Mesendoderm (in vitro differentiated cells): ENCODE measurements around the gene IQCE.

Source experiments
- DNase-seq: peaks from one replicate; pipeline ENCODE4 v3.0.0; 2013
- H2AK5ac ChIP-seq: 2 replicates; pipeline ENCODE4 v1.6.1; 2013; ENCODE audit warnings: low read length, inconsistent platforms
- H2BK120ac ChIP-seq: 2 replicates; pipeline ENCODE4 v1.6.1; 2013; ENCODE audit warnings: low read depth, mild to moderate bottlenecking, low read length, moderate library complexity, mixed read lengths
- H2BK15ac ChIP-seq: replicated peaks from 2 replicates; pipeline ENCODE4 v1.6.1; 2013; ENCODE audit warnings: low read depth, mild to moderate bottlenecking, moderate library complexity
- H2BK5ac ChIP-seq: 2 replicates; pipeline ENCODE4 v1.6.1; 2013; ENCODE audit warnings: low read length, inconsistent platforms
- H3K18ac ChIP-seq: 2 replicates; pipeline ENCODE4 v1.6.1; 2013; ENCODE audit warnings: mild to moderate bottlenecking, low read length, mixed read lengths
- H3K23ac ChIP-seq: one replicate; pipeline ENCODE4 v1.6.1; 2013; ENCODE audit warnings: low read length
- H3K27ac ChIP-seq: 2 replicates; pipeline ENCODE4 v1.5.1; 2013; ENCODE audit warnings: low read depth, mild to moderate bottlenecking, inconsistent platforms, low read length, moderate library complexity
- H3K27me3 ChIP-seq: 2 replicates; pipeline ENCODE4 v1.6.1; 2013; ENCODE audit warnings: low read length, control low read depth, mild to moderate bottlenecking, inconsistent platforms; ENCODE audit not compliant: insufficient read depth, poor library complexity
- H3K36me3 ChIP-seq: 2 replicates; pipeline ENCODE4 v1.6.1; 2013; ENCODE audit warnings: low read length, inconsistent platforms; ENCODE audit not compliant: control insufficient read depth, insufficient read depth
- H3K4ac ChIP-seq: one replicate; pipeline ENCODE4 v1.6.1; 2013; ENCODE audit warnings: low read depth, mild to moderate bottlenecking, low read length, moderate library complexity
- H3K4me1 ChIP-seq: 2 replicates; pipeline ENCODE4 v1.6.1; 2013; ENCODE audit warnings: low read depth, low read length, inconsistent platforms; ENCODE audit not compliant: control insufficient read depth
- H3K4me2 ChIP-seq: 2 replicates; pipeline ENCODE4 v1.6.1; 2013; ENCODE audit warnings: low read length
- H3K4me3 ChIP-seq: 2 replicates; pipeline ENCODE4 v1.5.1; 2013; ENCODE audit warnings: mild to moderate bottlenecking, low read length
- H3K56ac ChIP-seq: one replicate; pipeline ENCODE4 v1.6.1; 2013; ENCODE audit warnings: low read length
- H3K79me1 ChIP-seq: 2 replicates; pipeline ENCODE4 v1.6.1; 2013; ENCODE audit warnings: low read length, inconsistent platforms
- H3K79me2 ChIP-seq: 2 replicates; pipeline ENCODE4 v1.6.1; 2013; ENCODE audit warnings: mild to moderate bottlenecking, low read length; ENCODE audit not compliant: control insufficient read depth, insufficient read depth
- H3K9ac ChIP-seq: 2 replicates; pipeline ENCODE4 v1.6.1; 2013; ENCODE audit warnings: low read length, inconsistent platforms
- H4K5ac ChIP-seq: one replicate; pipeline ENCODE4 v1.6.1; 2013; ENCODE audit warnings: low read length
- H4K8ac ChIP-seq: one replicate; pipeline ENCODE4 v1.6.1; 2013; ENCODE audit warnings: low read depth, mild to moderate bottlenecking, control low read depth, low read length, moderate library complexity
- WGBS: extraction: QIAGEN DNeasy Blood & Tissue Kit; methylation state at CpG from one replicate; pipeline ENCODE4 v1.1.7; 2013; ENCODE audit warnings: low lambda C conversion rate, missing lambda C conversion rate; ENCODE audit not compliant: insufficient coverage; ENCODE audit errors: extremely low coverage; 5-methylcytosine and 5-hydroxymethylcytosine counted together

IQCE gene

GRCh38 chr7:2646336-2646679 is 87.5 kb downstream of the IQCE start:
- Histone ChIP-seq H2BK120ac (no peak overlapping the region), H3K4me1 (peaks cover 15% of the 10 kb centered on the region), H3K23ac (no peak overlapping the region), H3K79me1 (peaks cover 14% of the 10 kb centered on the region), H3K36me3 (peaks cover 11% of the 10 kb centered on the region), H2AK5ac (no peak overlapping the region), H3K56ac (peak overlapping the region; percentile 54), H2BK5ac (peak overlapping the region; percentile 76), H4K5ac (no peak overlapping the region), H3K4me3 (no peak overlapping the region), H2BK15ac (no peak overlapping the region), H3K18ac (no peak overlapping the region), H3K27me3 (no peaks in the 10 kb centered on the region), H3K9ac (no peak overlapping the region), H3K4ac (no peak overlapping the region), H3K27ac (peak overlapping the region; percentile 32), H3K79me2 (peaks cover 23% of the 10 kb centered on the region), H3K4me2 (no peak overlapping the region), H4K8ac (no peak overlapping the region)
- WGBS = no CpG with 5 or more reads among the region's 10 CpGs
- DNase-seq = no peak

- H3K4me1 ChIP-seq = peaks cover 15% of the 10 kb centered on the region
- peak; percentile 72 for DNase-seq
- no peak overlapping the region for H3K4ac ChIP-seq
- peaks cover 20% of the 10 kb centered on the region for H3K79me2 ChIP-seq
- H2AK5ac ChIP-seq = no peak overlapping the region
- H3K23ac ChIP-seq = no peak overlapping the region
- H3K27me3 ChIP-seq = no peaks in the 10 kb centered on the region
- no peak overlapping the region for H2BK120ac ChIP-seq
- H3K36me3 ChIP-seq = peaks cover 14% of the 10 kb centered on the region
- H3K56ac ChIP-seq = peak overlapping the region; percentile 54
- peak overlapping the region; percentile 42 for H3K9ac ChIP-seq
- no peak overlapping the region for H4K5ac ChIP-seq
- no peak overlapping the region for H3K4me3 ChIP-seq
- H3K27ac ChIP-seq = peak overlapping the region; percentile 32
- no peak overlapping the region for H2BK5ac ChIP-seq
- H3K4me2 ChIP-seq = no peak overlapping the region
- H3K79me1 ChIP-seq = peaks cover 16% of the 10 kb centered on the region
- WGBS = no CpG with 5 or more reads among the region's 73 CpGs
- H2BK15ac ChIP-seq = no peak overlapping the region
- no peak overlapping the region for H3K18ac ChIP-seq
- H4K8ac ChIP-seq = no peak overlapping the region
Observed at GRCh38 chr7:2646680-2647571, 88.1 kb downstream of the IQCE start.

GRCh38 chr7:2647594-2648172 is 88.9 kb downstream of the IQCE start:
- H3K4ac ChIP-seq = no peak overlapping the region
- WGBS = no CpG with 5 or more reads among the region's 15 CpGs
- no peak overlapping the region for H2BK5ac ChIP-seq
- H3K4me1 ChIP-seq = peaks cover 15% of the 10 kb centered on the region
- no peak overlapping the region for H4K5ac ChIP-seq
- H3K27ac ChIP-seq = no peak overlapping the region
- H4K8ac ChIP-seq = no peak overlapping the region
- peaks cover 16% of the 10 kb centered on the region for H3K79me1 ChIP-seq
- H3K36me3 ChIP-seq = peaks cover 15% of the 10 kb centered on the region
- no peak overlapping the region for H3K9ac ChIP-seq
- H3K56ac ChIP-seq = no peak overlapping the region
- H2AK5ac ChIP-seq = no peak overlapping the region
- H3K79me2 ChIP-seq = peaks cover 17% of the 10 kb centered on the region
- H3K27me3 ChIP-seq = no peaks in the 10 kb centered on the region
- no peak overlapping the region for H3K4me3 ChIP-seq
- no peak for DNase-seq
- no peak overlapping the region for H2BK15ac ChIP-seq
- H3K4me2 ChIP-seq = no peak overlapping the region
- no peak overlapping the region for H3K23ac ChIP-seq
- H2BK120ac ChIP-seq = no peak overlapping the region
- no peak overlapping the region for H3K18ac ChIP-seq

DNA sequence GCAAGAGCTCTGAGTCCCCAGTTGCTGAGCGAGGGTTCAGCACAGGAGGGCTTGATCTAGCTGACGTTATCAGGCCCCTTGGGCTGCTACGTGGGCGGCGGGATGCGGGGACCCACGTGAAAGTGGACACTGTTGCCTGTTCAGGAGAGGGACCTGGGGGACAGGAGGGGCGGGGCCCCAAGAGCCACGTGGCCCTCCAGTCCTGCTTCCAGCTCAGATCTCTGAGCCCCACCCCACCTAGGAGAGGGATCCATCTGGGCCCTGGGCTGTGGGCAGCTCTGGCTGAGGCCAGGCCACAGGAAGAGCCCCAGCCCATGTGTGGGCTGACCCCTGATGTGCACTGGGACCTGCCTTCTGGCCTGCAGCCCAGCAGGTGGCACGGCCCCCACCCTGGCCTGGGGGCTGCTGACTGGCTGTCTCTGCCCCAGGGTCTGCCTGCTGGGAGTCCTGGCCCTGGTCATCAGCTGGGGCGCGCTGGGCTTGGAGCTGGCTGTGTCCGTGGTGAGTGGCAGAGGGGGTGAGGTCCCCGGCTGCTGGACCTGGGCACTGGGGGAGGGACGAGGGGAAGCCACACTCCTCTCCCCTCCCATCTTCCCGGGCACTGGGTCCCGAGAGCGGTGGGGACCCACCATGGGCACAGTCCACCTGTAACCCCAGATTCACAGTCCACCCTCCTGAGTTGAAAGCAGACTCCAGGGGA is 90.5 kb downstream of the IQCE start:
- peaks cover 6% of the 10 kb centered on the region for H3K79me2 ChIP-seq
- no peak overlapping the region for H2BK5ac ChIP-seq
- H3K79me1 ChIP-seq = peaks cover 9% of the 10 kb centered on the region
- H3K27ac ChIP-seq = no peak overlapping the region
- no peak overlapping the region for H3K18ac ChIP-seq
- no CpG with 5 or more reads among the region's 18 CpGs for WGBS
- no peaks in the 10 kb centered on the region for H3K27me3 ChIP-seq
- H3K4me2 ChIP-seq = no peak overlapping the region
- H4K8ac ChIP-seq = no peak overlapping the region
- H3K4me1 ChIP-seq = peaks cover 15% of the 10 kb centered on the region
- H3K23ac ChIP-seq = no peak overlapping the region
- DNase-seq = no peak
- peaks cover 15% of the 10 kb centered on the region for H3K36me3 ChIP-seq
- no peak overlapping the region for H2BK15ac ChIP-seq
- H3K4ac ChIP-seq = no peak overlapping the region
- H3K9ac ChIP-seq = no peak overlapping the region
- no peak overlapping the region for H2BK120ac ChIP-seq
- no peak overlapping the region for H3K56ac ChIP-seq
- H2AK5ac ChIP-seq = no peak overlapping the region
- no peak overlapping the region for H4K5ac ChIP-seq
- no peak overlapping the region for H3K4me3 ChIP-seq

- no peak overlapping the region for H3K4me2 ChIP-seq
- H2BK15ac ChIP-seq = no peak overlapping the region
- no CpG with 5 or more reads among the region's 11 CpGs for WGBS
- no peak for DNase-seq
- H3K56ac ChIP-seq = no peak overlapping the region
- peaks cover 9% of the 10 kb centered on the region for H3K79me1 ChIP-seq
- no peak overlapping the region for H3K23ac ChIP-seq
- peaks cover 9% of the 10 kb centered on the region for H3K4me1 ChIP-seq
- peaks cover 3% of the 10 kb centered on the region for H3K79me2 ChIP-seq
- H3K4ac ChIP-seq = no peak overlapping the region
- no peak overlapping the region for H2BK5ac ChIP-seq
- no peak overlapping the region for H3K18ac ChIP-seq
- no peak overlapping the region for H3K9ac ChIP-seq
- no peak overlapping the region for H2AK5ac ChIP-seq
- H3K27ac ChIP-seq = no peak overlapping the region
- no peak overlapping the region for H3K4me3 ChIP-seq
- no peak overlapping the region for H2BK120ac ChIP-seq
- no peak overlapping the region for H4K5ac ChIP-seq
- H3K27me3 ChIP-seq = no peaks in the 10 kb centered on the region
- peaks cover 15% of the 10 kb centered on the region for H3K36me3 ChIP-seq
- no peak overlapping the region for H4K8ac ChIP-seq
Observed at GRCh38 chr7:2649991-2650390, 91.2 kb downstream of the IQCE start.
